ENCODE data around the gene RTN4RL2. TPM values are rescaled to one million over a fixed set of nuclear protein-coding genes. Genes with fewer than 3 reads are reported as not detected.

Gene RTN4RL2
- total and polyA plus RNA-seq, 4 donors = 0.20 to 4.3 (median 1.1) TPM; not detected in 1

GRCh38 chr11:57497303-57498247, 37.2 kb downstream of the RTN4RL2 start:
- intact Hi-C loops (cut with DNase I) = loop anchor here in 1 of 2 donors (2.0 kb wide), 1 partner anchor 29 kb away; no protein-coding TSS in a partner anchor
- 92 to 94% methylated on average over 15 of the region's 15 CpGs for WGBS, 2 donors

GRCh38 chr11:57498540-57498939, 38.2 kb downstream of the RTN4RL2 start:
- H3K4me3 ChIP-seq (ENCODE audit: low read length in 2 of 2) = no peak overlapping the region
- no peak overlapping the region for H3K27ac ChIP-seq (ENCODE audit: low read depth in 1 of 2, low read length in 2 of 2)
- intact Hi-C loops (cut with DNase I) = loop anchor here in 1 of 2 donors (2.0 kb wide), 1 partner anchor 28 kb away; no protein-coding TSS in a partner anchor
- DNase-seq = no peak
- no peaks in the 10 kb centered on the region for H3K9me3 ChIP-seq (ENCODE audit: control insufficient read depth, low read length)
- no peak for ATAC-seq (ENCODE audit: low FRiP score)
- no peaks in the 10 kb centered on the region for H3K27me3 ChIP-seq (ENCODE audit: control insufficient read depth in 1 of 2, insufficient read depth in 2 of 2, low read length in 1 of 2)
- WGBS, 2 donors = 86 to 91% methylated on average over 6 of the region's 6 CpGs
- no peaks in the 10 kb centered on the region for H3K36me3 ChIP-seq (ENCODE audit: control insufficient read depth in 1 of 2, insufficient read depth in 2 of 2, low read length in 1 of 2)
- H3K4me1 ChIP-seq (ENCODE audit: control insufficient read depth in 1 of 2, insufficient read depth in 2 of 2, low read length in 2 of 2) = no peaks in the 10 kb centered on the region

More at GRCh38 chr11:57497303-57498247, 37.2 kb downstream of the RTN4RL2 start:
- H3K9me3 ChIP-seq (ENCODE audit: control insufficient read depth, low read length) = no peaks in the 10 kb centered on the region
- H3K4me3 ChIP-seq (ENCODE audit: low read length in 2 of 2) = no peak overlapping the region
- DNase-seq = no peak
- no peaks in the 10 kb centered on the region for H3K4me1 ChIP-seq (ENCODE audit: control insufficient read depth in 1 of 2, insufficient read depth in 2 of 2, low read length in 2 of 2)
- no peaks in the 10 kb centered on the region for H3K27me3 ChIP-seq (ENCODE audit: control insufficient read depth in 1 of 2, insufficient read depth in 2 of 2, low read length in 1 of 2)
- no peaks in the 10 kb centered on the region for H3K36me3 ChIP-seq (ENCODE audit: control insufficient read depth in 1 of 2, insufficient read depth in 2 of 2, low read length in 1 of 2)
- H3K27ac ChIP-seq (ENCODE audit: low read depth in 1 of 2, low read length in 2 of 2) = no peak overlapping the region
- no peak for ATAC-seq (ENCODE audit: low FRiP score)

GRCh38 chr11:57499413-57499982, 39.2 kb downstream of the RTN4RL2 start:
- ATAC-seq (ENCODE audit: low FRiP score) (peak; percentile 98), DNase-seq (peak; percentile 97 to 98)
- Histone ChIP-seq H3K4me3 (ENCODE audit: low read length in 2 of 2) (no peak overlapping the region), H3K27ac (ENCODE audit: low read depth in 1 of 2, low read length in 2 of 2) (peak overlapping the region in 1 of 2 donors; percentile 64), H3K4me1 (ENCODE audit: control insufficient read depth in 1 of 2, insufficient read depth in 2 of 2, low read length in 2 of 2) (no peaks in the 10 kb centered on the region), H3K9me3 (ENCODE audit: control insufficient read depth, low read length) (no peaks in the 10 kb centered on the region), H3K36me3 (ENCODE audit: control insufficient read depth in 1 of 2, insufficient read depth in 2 of 2, low read length in 1 of 2) (no peaks in the 10 kb centered on the region), H3K27me3 (ENCODE audit: control insufficient read depth in 1 of 2, insufficient read depth in 2 of 2, low read length in 1 of 2) (no peaks in the 10 kb centered on the region)
- intact Hi-C loops (cut with DNase I) = loop anchor here in 1 of 2 donors (2.0 kb wide), 1 partner anchor 27 kb away; no protein-coding TSS in a partner anchor
- WGBS, 2 donors = 0 to 2% methylated on average over 28 to 34 of the region's 35 CpGs

- intact Hi-C loops (cut with DNase I) = loop anchor here in 1 of 2 donors (2.0 kb wide), 1 partner anchor 27 kb away; no protein-coding TSS in a partner anchor
- Histone ChIP-seq H3K36me3 (ENCODE audit: control insufficient read depth in 1 of 2, insufficient read depth in 2 of 2, low read length in 1 of 2) (no peaks in the 10 kb centered on the region), H3K27ac (ENCODE audit: low read depth in 1 of 2, low read length in 2 of 2) (peak overlapping the region in 1 of 2 donors; percentile 64), H3K9me3 (ENCODE audit: control insufficient read depth, low read length) (no peaks in the 10 kb centered on the region), H3K4me3 (ENCODE audit: low read length in 2 of 2) (no peak overlapping the region), H3K4me1 (ENCODE audit: control insufficient read depth in 1 of 2, insufficient read depth in 2 of 2, low read length in 2 of 2) (no peaks in the 10 kb centered on the region), H3K27me3 (ENCODE audit: control insufficient read depth in 1 of 2, insufficient read depth in 2 of 2, low read length in 1 of 2) (no peaks in the 10 kb centered on the region)
- no peak for ATAC-seq (ENCODE audit: low FRiP score)
- WGBS, 2 donors = 36 to 37% methylated on average over 12 of the region's 12 CpGs
- DNase-seq = no peak
Observed at GRCh38 chr11:57499983-57500461, 39.7 kb downstream of the RTN4RL2 start.

GRCh38 chr11:57500515-57500914, 40.2 kb downstream of the RTN4RL2 start:
- intact Hi-C loops (cut with DNase I) = no loop called here
- DNase-seq = no peak
- H3K4me3 ChIP-seq (ENCODE audit: low read length in 2 of 2) = no peak overlapping the region
- no peak overlapping the region for H3K27ac ChIP-seq (ENCODE audit: low read depth in 1 of 2, low read length in 2 of 2)
- no peaks in the 10 kb centered on the region for H3K4me1 ChIP-seq (ENCODE audit: control insufficient read depth in 1 of 2, insufficient read depth in 2 of 2, low read length in 2 of 2)
- H3K27me3 ChIP-seq (ENCODE audit: control insufficient read depth in 1 of 2, insufficient read depth in 2 of 2, low read length in 1 of 2) = no peaks in the 10 kb centered on the region
- peak; percentile 11 for ATAC-seq (ENCODE audit: low FRiP score)
- H3K36me3 ChIP-seq (ENCODE audit: control insufficient read depth in 1 of 2, insufficient read depth in 2 of 2, low read length in 1 of 2) = no peaks in the 10 kb centered on the region
- WGBS, 2 donors = 87 to 89% methylated on average over 8 of the region's 8 CpGs
- no peaks in the 10 kb centered on the region for H3K9me3 ChIP-seq (ENCODE audit: control insufficient read depth, low read length)

- no peak for DNase-seq
- no peaks in the 10 kb centered on the region for H3K4me1 ChIP-seq (ENCODE audit: control insufficient read depth in 1 of 2, insufficient read depth in 2 of 2, low read length in 2 of 2)
- ATAC-seq (ENCODE audit: low FRiP score) = no peak
- intact Hi-C loops (cut with DNase I) = no loop called here
- no peaks in the 10 kb centered on the region for H3K27me3 ChIP-seq (ENCODE audit: control insufficient read depth in 1 of 2, insufficient read depth in 2 of 2, low read length in 1 of 2)
- H3K27ac ChIP-seq (ENCODE audit: low read depth in 1 of 2, low read length in 2 of 2) = no peak overlapping the region
- WGBS, 2 donors = 92 to 95% methylated on average over 15 of the region's 15 CpGs
- H3K4me3 ChIP-seq (ENCODE audit: low read length in 2 of 2) = no peak overlapping the region
- no peaks in the 10 kb centered on the region for H3K36me3 ChIP-seq (ENCODE audit: control insufficient read depth in 1 of 2, insufficient read depth in 2 of 2, low read length in 1 of 2)
- no peaks in the 10 kb centered on the region for H3K9me3 ChIP-seq (ENCODE audit: control insufficient read depth, low read length)
Observed at GRCh38 chr11:57500926-57501325, 40.6 kb downstream of the RTN4RL2 start.

- intact Hi-C loops (cut with DNase I) = no loop called here
- no peak overlapping the region for H3K4me3 ChIP-seq (ENCODE audit: low read length in 2 of 2)
- H3K27ac ChIP-seq (ENCODE audit: low read depth in 1 of 2, low read length in 2 of 2) = no peak overlapping the region
- no peaks in the 10 kb centered on the region for H3K27me3 ChIP-seq (ENCODE audit: control insufficient read depth in 1 of 2, insufficient read depth in 2 of 2, low read length in 1 of 2)
- ATAC-seq (ENCODE audit: low FRiP score) (no peak), DNase-seq (no peak)
- no peaks in the 10 kb centered on the region for H3K4me1 ChIP-seq (ENCODE audit: control insufficient read depth in 1 of 2, insufficient read depth in 2 of 2, low read length in 2 of 2)
- no peaks in the 10 kb centered on the region for H3K9me3 ChIP-seq (ENCODE audit: control insufficient read depth, low read length)
- 55 to 61% methylated on average over 4 of the region's 4 CpGs for WGBS, 2 donors
- H3K36me3 ChIP-seq (ENCODE audit: control insufficient read depth in 1 of 2, insufficient read depth in 2 of 2, low read length in 1 of 2) = no peaks in the 10 kb centered on the region
Observed at GRCh38 chr11:57501953-57502352, 41.6 kb downstream of the RTN4RL2 start.

GRCh38 chr11:57502376-57502775, 42.0 kb downstream of the RTN4RL2 start:
- Histone ChIP-seq H3K36me3 (ENCODE audit: control insufficient read depth in 1 of 2, insufficient read depth in 2 of 2, low read length in 1 of 2) (no peaks in the 10 kb centered on the region), H3K27ac (ENCODE audit: low read depth in 1 of 2, low read length in 2 of 2) (peak overlapping the region in 1 of 2 donors; percentile 2), H3K4me1 (ENCODE audit: control insufficient read depth in 1 of 2, insufficient read depth in 2 of 2, low read length in 2 of 2) (no peaks in the 10 kb centered on the region), H3K4me3 (ENCODE audit: low read length in 2 of 2) (no peak overlapping the region), H3K27me3 (ENCODE audit: control insufficient read depth in 1 of 2, insufficient read depth in 2 of 2, low read length in 1 of 2) (no peaks in the 10 kb centered on the region), H3K9me3 (ENCODE audit: control insufficient read depth, low read length) (no peaks in the 10 kb centered on the region)
- ATAC-seq (ENCODE audit: low FRiP score) = no peak
- WGBS, 2 donors = 95 to 100% methylated on average over 3 of the region's 3 CpGs
- intact Hi-C loops (cut with DNase I) = no loop called here
- DNase-seq = no peak
